ENCODE measurements around the gene CD6. TPM values are rescaled to one million over a fixed set of nuclear protein-coding genes. Genes with fewer than 3 reads are reported as not detected.

Gene CD6
- total and polyA plus RNA-seq, 2 of the 8 experiments (the other 6 are each of a cell fraction or from before 2014, with no cell fraction given) = 0.03 TPM; not detected in 1

GRCh38 chr11:61049063-61049377 lies 77.5 kb downstream of the CD6 start:
- POLR2A ChIA-PET (ENCODE audit: partially characterized antibody) = no interaction called here
- no peak overlapping the region for H4K91ac ChIP-seq (replicated peaks; ENCODE audit: insufficient read length, low read length)
- H3K14ac ChIP-seq (ENCODE audit: insufficient read length) = no peak overlapping the region
- FAIRE-seq (no peak), DNase-seq (ENCODE audit: low read depth in 1 of 2, low spot score in 2 of 2) (no peak)
- no peak overlapping the region for H3K18ac ChIP-seq (ENCODE audit: extremely low read depth, low read length)
- H3K4me1 ChIP-seq (replicated peaks in 1 of 4; ENCODE audit: control insufficient read depth in 3 of 4, insufficient read depth in 4 of 4, low read length in 3 of 4) = no peaks in the 10 kb centered on the region
- H2BK12ac ChIP-seq (ENCODE audit: low read depth, low read length) = no peak overlapping the region
- H2AFZ ChIP-seq (ENCODE audit: low read length) = 0 out of 2 replicates have a peak overlapping the region, but pooled peaks have one; percentile 32
- H3K23me2 ChIP-seq (ENCODE audit: low read depth, low read length) = no peaks in the 10 kb centered on the region
- no peak overlapping the region for H3K4me2 ChIP-seq (ENCODE audit: insufficient read depth in 1 of 2, low read depth in 2 of 2, low read length in 2 of 2)
- no peak overlapping the region for H3K56ac ChIP-seq (replicated peaks; ENCODE audit: insufficient read length, low read depth, low read length)
- no peak overlapping the region for H3K23ac ChIP-seq (ENCODE audit: insufficient read length)
- CTCF ChIA-PET (ENCODE audit: partially characterized antibody) = interaction anchor here (0.7 to 1.8 kb wide), 4 partner anchors 10 to 80 kb away, joined by 3 to 5 read pairs (median 4); no protein-coding TSS in a partner anchor
- H4K20me1 ChIP-seq (replicated peaks in 1 of 2; ENCODE audit: control insufficient read depth in 1 of 2, insufficient read depth in 2 of 2, low read length in 2 of 2) = no peaks in the 10 kb centered on the region
- no peak overlapping the region for H2BK120ac ChIP-seq (replicated peaks; ENCODE audit: low read depth, low read length)
- H3K79me1 ChIP-seq (ENCODE audit: low read depth, low read length) = no peaks in the 10 kb centered on the region
- no peak overlapping the region for H3K9ac ChIP-seq (replicated peaks in 1 of 4; ENCODE audit: extremely low read depth in 1 of 4, low read depth in 3 of 4, low read length in 3 of 4)
- WGBS, 2 experiments (ENCODE audit: extremely low coverage in 1 of 2, insufficient coverage in 1 of 2, insufficient read length in 1 of 2, insufficient replicate concordance in 2 of 2, low coverage in 1 of 2, low lambda C conversion rate in 2 of 2, missing lambda C conversion rate in 1 of 2) = 90% methylated on average over 4 of the region's 4 CpGs; no CpG with 5 or more reads in 1 of the 2 experiments
- no peak overlapping the region for H4K8ac ChIP-seq (ENCODE audit: extremely low read depth, insufficient read depth, low read length)
- no peaks in the 10 kb centered on the region for H3K36me3 ChIP-seq (ENCODE audit: control insufficient read depth in 2 of 4, insufficient read depth in 4 of 4, low read length in 3 of 4)
- no peak overlapping the region for H3K4ac ChIP-seq (replicated peaks; ENCODE audit: insufficient read length, low read depth, low read length)
- no peak overlapping the region for H2BK15ac ChIP-seq (ENCODE audit: low read length)
- H2BK20ac ChIP-seq (ENCODE audit: low read length) = no peak overlapping the region
- H2AK5ac ChIP-seq (ENCODE audit: low read depth, low read length) = no peak overlapping the region
- no peaks in the 10 kb centered on the region for H3K27me3 ChIP-seq (replicated peaks in 1 of 4; ENCODE audit: control insufficient read depth in 3 of 4, extremely low read depth in 1 of 4, insufficient read depth in 3 of 4, low read length in 3 of 4)
- no peaks in the 10 kb centered on the region for H3K79me2 ChIP-seq (ENCODE audit: control insufficient read depth in 1 of 2, insufficient read depth in 2 of 2, low read length in 2 of 2)
- H2BK5ac ChIP-seq (ENCODE audit: low read depth, low read length) = no peak overlapping the region
- no peak overlapping the region for H3K4me3 ChIP-seq (ENCODE audit: extremely low read depth in 1 of 4, insufficient read depth in 2 of 4, low read depth in 3 of 4, low read length in 4 of 4)
- H4K5ac ChIP-seq (ENCODE audit: insufficient read length, low read depth, low read length) = no peak overlapping the region
- no peak overlapping the region for H3K27ac ChIP-seq (ENCODE audit: low read depth, low read length)
- H3K9me3 ChIP-seq (ENCODE audit: insufficient read depth in 2 of 2, low read depth in 1 of 2, low read length in 1 of 2) = no peaks in the 10 kb centered on the region
- TF ChIP-seq TEAD4 (IDR thresholded peaks at IDR 0.05; ENCODE audit: low read depth, low read length) = no peak
- TF ChIP-seq BRCA1 (IDR thresholded peaks at IDR 0.05; ENCODE audit: low read depth, low read length) = no peak
- no peak for TF ChIP-seq BCL11A (IDR thresholded peaks at IDR 0.05; ENCODE audit: low read depth in 2 of 2, low read length in 2 of 2)
- TF ChIP-seq SIN3A (conservative IDR thresholded peaks at IDR 0.05 in 1 of 2, IDR thresholded peaks at IDR 0.05 in 1 of 2; ENCODE audit: low read depth in 1 of 2, low read length in 2 of 2) = no peak
- no peak for TF ChIP-seq SUZ12 (IDR thresholded peaks at IDR 0.05; ENCODE audit: low read length)
- TF ChIP-seq NRF1 (IDR thresholded peaks at IDR 0.05; ENCODE audit: low read depth, low read length) = no peak
- TF ChIP-seq MAX (IDR thresholded peaks at IDR 0.05) = no peak
- no peak for TF ChIP-seq CTBP2 (IDR thresholded peaks at IDR 0.05; ENCODE audit: borderline replicate concordance, insufficient read depth, insufficient read length, low read length)
- no peak for TF ChIP-seq SP2 (IDR thresholded peaks at IDR 0.05; ENCODE audit: low read length)
- TF ChIP-seq JUN (IDR thresholded peaks at IDR 0.05; ENCODE audit: low read depth, low read length) = no peak
- no peak for TF ChIP-seq RFX5 (IDR thresholded peaks at IDR 0.05; ENCODE audit: borderline replicate concordance, low read depth, low read length)
- no peak for TF ChIP-seq POLR2A (IDR thresholded peaks at IDR 0.05; ENCODE audit: control extremely low read depth in 1 of 2, low read depth in 2 of 2, low read length in 2 of 2)
- TF ChIP-seq USF2 (IDR thresholded peaks at IDR 0.05; ENCODE audit: low read length) = no peak
- no peak for TF ChIP-seq EP300 (IDR thresholded peaks at IDR 0.05; ENCODE audit: borderline replicate concordance in 1 of 2, low read depth in 2 of 2, low read length in 2 of 2)

Data from H1 (cell line).